GM18505 (cell line): ENCODE results near the gene MAPKAPK2.
A peak's percentile ranks its signal among the peaks of the same experiment; 100 is the strongest.

ENCODE experiments used
- ATAC-seq: cut with Tn5 transposase; IDR thresholded peaks from one replicate; pipeline ENCODE4 v1.9.1; 2021; ENCODE audit not compliant: unreplicated experiment
- POLR2A ChIP-seq: IDR thresholded peaks from 4 replicates; pipeline ENCODE4 v1.6.1; 2011; ENCODE audit warnings: borderline replicate concordance; ENCODE audit not compliant: insufficient read depth, insufficient read length; ENCODE audit errors: extremely low read depth

Gene MAPKAPK2

GRCh38 chr1:206696812-206697585 lies 12.3 kb downstream of the MAPKAPK2 start:
- TF ChIP-seq POLR2A, result no peak
- no peak for ATAC-seq

- TF ChIP-seq POLR2A, result no peak
- no peak for ATAC-seq
Observed at GRCh38 chr1:206698011-206698410, 13.3 kb downstream of the MAPKAPK2 start.

GRCh38 chr1:206699000-206699586 lies 14.4 kb downstream of the MAPKAPK2 start:
- no peak for ATAC-seq

GRCh38 chr1:206699626-206700025 lies 14.9 kb downstream of the MAPKAPK2 start:
- no peak for TF ChIP-seq POLR2A
- ATAC-seq, result no peak

More at GRCh38 chr1:206699000-206699586, 14.4 kb downstream of the MAPKAPK2 start:
- no peak for TF ChIP-seq POLR2A

- no peak for TF ChIP-seq POLR2A
- ATAC-seq, result no peak
Observed at GRCh38 chr1:206700445-206701036, 15.8 kb downstream of the MAPKAPK2 start.

- ATAC-seq, result no peak
- no peak for TF ChIP-seq POLR2A
Observed at GRCh38 chr1:206702260-206702659, 17.6 kb downstream of the MAPKAPK2 start.

GRCh38 chr1:206702803-206703202 lies 18.1 kb downstream of the MAPKAPK2 start:
- ATAC-seq, result no peak

GRCh38 chr1:206703661-206704060 lies 19.0 kb downstream of the MAPKAPK2 start:
- ATAC-seq, result no peak
- TF ChIP-seq POLR2A, result peak; percentile 16

More at GRCh38 chr1:206702803-206703202, 18.1 kb downstream of the MAPKAPK2 start:
- TF ChIP-seq POLR2A, result no peak

GRCh38 chr1:206704226-206704625 lies 19.5 kb downstream of the MAPKAPK2 start:
- no peak for ATAC-seq

GRCh38 chr1:206705191-206705590 lies 20.5 kb downstream of the MAPKAPK2 start:
- TF ChIP-seq POLR2A, result no peak
- no peak for ATAC-seq

More at GRCh38 chr1:206704226-206704625, 19.5 kb downstream of the MAPKAPK2 start:
- TF ChIP-seq POLR2A, result no peak

- ATAC-seq, result no peak
- no peak for TF ChIP-seq POLR2A
Observed at GRCh38 chr1:206705726-206706297, 21.1 kb downstream of the MAPKAPK2 start.

- no peak for ATAC-seq
- no peak for TF ChIP-seq POLR2A
Observed at GRCh38 chr1:206706298-206706791, 21.6 kb downstream of the MAPKAPK2 start.

GRCh38 chr1:206706806-206707366 lies 22.2 kb downstream of the MAPKAPK2 start:
- no peak for ATAC-seq
- no peak for TF ChIP-seq POLR2A
